ENCODE measurements around the gene PLA1A.

DNA sequence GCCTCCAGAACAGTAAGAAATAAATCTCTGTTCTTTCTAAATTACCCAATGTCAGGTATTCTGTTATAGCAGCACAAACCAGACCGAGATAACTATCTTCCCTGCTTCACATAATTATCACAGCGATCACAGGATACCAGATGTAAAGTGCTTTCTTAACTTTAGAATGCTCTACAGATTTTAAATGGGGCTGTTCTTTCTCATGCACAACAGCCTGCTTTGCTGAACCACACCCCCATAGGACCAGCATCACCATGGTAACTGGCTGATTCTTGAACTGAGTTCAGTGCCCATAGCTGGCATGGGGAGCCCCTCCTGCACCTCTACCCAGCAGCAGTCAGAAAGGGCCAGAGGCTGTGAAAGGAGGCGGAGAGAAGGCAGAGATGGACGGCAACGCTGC, 46.1 kb upstream of the PLA1A start:
- TF ChIP-seq, protein P1, sequence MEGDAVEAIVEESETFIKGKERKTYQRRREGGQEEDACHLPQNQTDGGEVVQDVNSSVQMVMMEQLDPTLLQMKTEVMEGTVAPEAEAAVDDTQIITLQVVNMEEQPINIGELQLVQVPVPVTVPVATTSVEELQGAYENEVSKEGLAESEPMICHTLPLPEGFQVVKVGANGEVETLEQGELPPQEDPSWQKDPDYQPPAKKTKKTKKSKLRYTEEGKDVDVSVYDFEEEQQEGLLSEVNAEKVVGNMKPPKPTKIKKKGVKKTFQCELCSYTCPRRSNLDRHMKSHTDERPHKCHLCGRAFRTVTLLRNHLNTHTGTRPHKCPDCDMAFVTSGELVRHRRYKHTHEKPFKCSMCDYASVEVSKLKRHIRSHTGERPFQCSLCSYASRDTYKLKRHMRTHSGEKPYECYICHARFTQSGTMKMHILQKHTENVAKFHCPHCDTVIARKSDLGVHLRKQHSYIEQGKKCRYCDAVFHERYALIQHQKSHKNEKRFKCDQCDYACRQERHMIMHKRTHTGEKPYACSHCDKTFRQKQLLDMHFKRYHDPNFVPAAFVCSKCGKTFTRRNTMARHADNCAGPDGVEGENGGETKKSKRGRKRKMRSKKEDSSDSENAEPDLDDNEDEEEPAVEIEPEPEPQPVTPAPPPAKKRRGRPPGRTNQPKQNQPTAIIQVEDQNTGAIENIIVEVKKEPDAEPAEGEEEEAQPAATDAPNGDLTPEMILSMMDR (IDR thresholded peaks at IDR 0.05), result no peak
- TF ChIP-seq POLR2A (IDR thresholded peaks at IDR 0.05) (no peak), EP300 (IDR thresholded peaks at IDR 0.05) (no peak), POLR2AphosphoS5 (IDR thresholded peaks at IDR 0.05) (no peak)

Measured in upper lobe of left lung (tissue), 4 donors.